ENCODE results near the gene CLEC12A.

The CLEC12A gene

DNA sequence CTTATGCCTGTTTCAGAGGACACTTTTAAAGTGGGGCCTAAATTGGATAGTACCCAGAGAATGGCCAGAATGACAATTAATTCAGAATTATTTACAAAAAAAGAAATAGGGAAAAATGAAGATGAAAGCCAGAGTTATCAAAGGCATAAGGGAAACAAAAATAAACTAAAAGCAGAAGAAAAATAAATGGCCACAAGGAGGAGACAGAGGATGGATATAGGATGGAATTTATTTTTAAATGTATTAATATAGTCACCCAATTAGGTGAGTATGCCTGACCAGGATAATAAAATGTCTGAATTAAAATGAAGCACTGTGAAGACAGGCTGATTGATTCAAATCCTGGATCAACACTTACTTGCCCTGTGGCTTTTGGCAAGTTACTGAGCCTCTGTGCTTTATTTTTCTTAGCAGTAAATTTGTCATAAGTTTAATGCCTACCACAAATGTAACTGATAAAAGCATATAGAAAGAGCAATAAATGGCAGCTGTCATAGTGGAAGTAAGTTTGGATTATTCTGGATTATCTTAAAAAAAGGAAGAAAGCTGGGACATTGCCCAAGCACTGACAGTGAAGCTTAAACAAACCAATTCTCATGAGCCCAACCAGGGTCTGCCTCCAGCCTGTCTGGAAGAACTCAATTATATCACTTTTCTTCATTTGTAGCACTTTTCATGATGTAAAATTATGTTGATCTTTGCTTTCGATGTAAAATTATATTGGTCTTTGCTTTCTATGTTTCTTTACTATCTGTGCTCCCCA is 62.8 kb downstream of the CLEC12A start:
- no peak for DNase-seq (ENCODE audit: low read depth in 3 of 3)
